ENCODE data around the gene CABP2.
"Not testable (repeated sequence)": the region's sequence is repeated elsewhere in the genome, so short reads cannot be mapped to it uniquely, and the experiment has no call there.

CABP2 gene

DNA sequence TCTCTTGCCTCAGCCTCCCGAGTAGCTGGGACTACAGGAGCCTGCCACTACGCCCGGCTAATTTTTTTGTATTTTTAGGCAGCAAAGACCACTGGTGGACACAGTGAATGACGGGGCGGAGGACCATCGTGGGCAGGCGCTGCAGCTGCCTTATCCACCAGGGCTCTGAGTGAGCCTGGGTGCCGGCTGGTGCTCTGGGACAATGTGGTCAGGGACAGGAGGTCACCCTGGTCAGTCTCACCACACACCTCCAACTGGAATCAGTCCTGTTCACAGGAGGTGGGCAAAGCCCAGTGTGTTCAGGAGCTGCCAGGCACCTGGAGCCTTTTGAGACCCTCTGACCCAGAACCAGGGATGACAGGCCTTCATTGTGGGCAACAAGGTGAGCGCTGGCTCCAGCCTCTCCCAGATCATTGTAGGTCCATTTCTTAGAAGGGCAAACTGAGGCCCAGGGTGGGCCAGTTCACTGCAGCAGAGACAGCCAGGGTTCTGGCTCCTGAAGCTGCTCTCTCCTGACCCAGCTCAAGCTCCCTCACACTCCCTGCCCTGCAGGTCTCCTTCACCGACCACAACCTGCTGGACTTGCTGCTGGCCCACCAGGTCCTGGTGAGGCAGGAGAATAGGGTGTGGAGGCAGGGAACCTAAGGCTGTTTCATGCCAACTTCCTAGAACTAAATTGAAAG is 15.7 kb upstream of the CABP2 start:
- no peak for DNase-seq (ENCODE audit: low read depth in 2 of 2)

DNA sequence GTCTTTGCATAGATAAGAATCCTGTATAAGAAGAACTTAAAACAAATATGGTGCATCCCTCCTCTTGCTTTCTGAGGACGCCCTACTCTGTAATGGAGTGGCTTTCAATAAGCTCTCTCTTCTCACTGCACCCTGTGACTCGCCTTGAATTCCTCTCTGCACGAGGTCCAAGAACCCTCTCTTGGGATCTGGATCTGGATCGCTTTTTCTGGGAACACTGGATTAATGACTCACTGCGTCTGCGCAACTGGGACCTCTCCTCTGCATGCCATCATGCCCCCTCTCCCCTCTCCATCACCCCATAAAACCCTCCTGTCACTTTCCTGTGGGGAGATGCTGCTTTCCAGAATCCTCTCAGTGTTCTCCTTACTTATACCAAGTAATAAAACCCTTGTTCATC is 15.1 kb upstream of the CABP2 start:
- no peak for DNase-seq (ENCODE audit: low read depth in 2 of 2)

DNA sequence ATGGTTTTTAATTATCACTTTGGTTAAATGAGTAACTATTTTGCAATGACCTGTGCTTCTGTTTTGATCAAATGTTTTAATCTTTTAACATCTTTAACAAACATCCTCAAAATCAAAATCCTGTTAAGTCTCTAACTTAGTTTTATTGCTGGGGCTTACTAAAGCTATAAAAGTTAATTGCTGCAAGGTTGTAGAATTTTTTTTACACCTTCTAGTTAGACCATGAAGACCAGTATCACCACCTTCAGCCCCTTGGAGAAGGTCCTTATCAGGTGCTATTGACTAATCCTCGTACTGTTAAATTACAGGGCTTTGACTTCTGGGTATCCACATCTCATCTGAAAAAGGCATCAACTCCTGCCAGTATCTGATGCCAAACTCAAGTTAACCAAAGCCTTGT is 12.3 kb upstream of the CABP2 start:
- no peak for DNase-seq (ENCODE audit: low read depth in 2 of 2)

DNA sequence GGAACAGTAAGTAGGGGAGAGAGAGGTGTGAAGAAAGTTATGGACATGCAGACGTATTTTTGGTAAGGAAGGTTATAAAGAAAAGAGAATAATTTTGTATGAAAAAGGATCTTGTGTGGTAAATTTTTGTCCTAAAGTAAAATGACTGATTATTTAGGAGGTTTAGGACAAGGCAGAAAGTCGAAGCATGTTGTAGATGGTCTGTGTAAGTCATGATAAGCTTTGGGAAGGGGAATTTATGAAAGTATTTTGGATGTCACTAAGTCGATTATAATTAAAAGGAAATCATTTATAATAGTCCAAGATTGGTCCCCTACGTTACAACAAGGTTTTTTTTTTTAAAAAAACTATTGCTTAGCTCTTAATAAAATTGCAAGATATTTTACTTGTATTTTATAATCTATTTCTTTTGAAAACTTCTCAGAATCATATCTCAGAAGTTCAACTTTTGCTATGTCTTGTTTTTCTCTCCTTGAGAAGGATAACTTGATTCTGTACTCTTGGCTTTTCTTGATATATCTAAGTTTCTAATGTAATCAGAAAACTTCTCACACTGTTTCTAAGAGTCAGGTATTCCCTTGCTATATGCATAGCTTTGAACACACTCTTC is 10.9 kb upstream of the CABP2 start:
- DNase-seq (ENCODE audit: low read depth in 2 of 2), result no peak

DNA sequence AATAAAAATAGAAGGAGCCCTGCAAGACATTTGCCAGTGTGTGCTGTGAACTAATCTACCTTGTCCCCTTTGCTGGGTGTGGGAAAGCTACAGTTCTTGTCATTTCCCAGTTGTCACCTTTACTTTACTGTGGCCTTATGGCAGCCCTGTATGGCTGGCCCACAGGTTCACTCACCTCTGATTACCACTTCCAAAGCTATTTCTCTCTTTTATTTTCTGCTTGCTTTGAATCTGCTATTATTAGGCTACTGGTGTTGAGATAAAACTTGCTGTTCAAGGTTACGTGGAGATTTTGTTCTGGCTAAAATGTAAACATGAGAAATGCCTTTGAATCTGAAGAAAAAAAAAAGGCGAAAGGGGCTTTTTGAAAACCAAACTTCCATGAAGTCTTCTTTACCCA is 9.6 kb upstream of the CABP2 start:
- no peak for DNase-seq (ENCODE audit: low read depth in 2 of 2)

DNA sequence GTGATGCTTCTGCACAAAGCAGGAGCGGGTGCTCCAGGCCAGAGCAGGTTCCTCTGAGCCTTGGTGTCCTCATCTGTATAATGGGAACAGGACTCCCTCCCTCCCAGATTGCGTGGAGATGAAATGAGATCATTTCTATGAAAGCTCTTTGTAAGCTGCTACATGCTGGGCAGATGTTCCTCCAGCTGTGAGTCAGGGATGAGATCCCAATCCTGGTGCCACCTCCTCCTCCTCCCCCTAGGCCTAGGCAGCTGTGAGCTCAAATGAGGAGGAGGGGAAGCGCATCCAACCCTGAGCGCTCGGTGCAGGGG is 7.0 kb upstream of the CABP2 start:
- no peak for DNase-seq (ENCODE audit: low read depth in 2 of 2)

DNA sequence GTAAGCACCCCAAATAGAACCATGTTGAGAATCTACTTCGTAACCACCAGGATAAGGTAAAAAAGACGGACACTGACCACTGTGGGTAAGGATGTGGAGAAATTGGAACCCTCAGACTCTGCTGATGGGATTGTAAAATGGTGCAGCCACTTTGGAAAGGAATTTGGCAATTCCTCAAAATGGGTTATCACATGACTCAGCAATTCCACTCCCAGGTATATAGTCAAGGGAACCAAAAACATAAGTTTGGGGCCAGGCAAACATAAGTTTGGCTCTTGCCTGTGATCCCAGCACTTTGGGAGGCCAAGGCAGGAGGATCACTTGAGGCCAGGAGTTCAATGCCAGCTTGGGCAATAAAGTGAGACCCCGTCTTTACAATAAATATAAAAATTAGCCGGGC is 5.1 kb upstream of the CABP2 start:
- no peak for DNase-seq (ENCODE audit: low read depth in 2 of 2)

DNA sequence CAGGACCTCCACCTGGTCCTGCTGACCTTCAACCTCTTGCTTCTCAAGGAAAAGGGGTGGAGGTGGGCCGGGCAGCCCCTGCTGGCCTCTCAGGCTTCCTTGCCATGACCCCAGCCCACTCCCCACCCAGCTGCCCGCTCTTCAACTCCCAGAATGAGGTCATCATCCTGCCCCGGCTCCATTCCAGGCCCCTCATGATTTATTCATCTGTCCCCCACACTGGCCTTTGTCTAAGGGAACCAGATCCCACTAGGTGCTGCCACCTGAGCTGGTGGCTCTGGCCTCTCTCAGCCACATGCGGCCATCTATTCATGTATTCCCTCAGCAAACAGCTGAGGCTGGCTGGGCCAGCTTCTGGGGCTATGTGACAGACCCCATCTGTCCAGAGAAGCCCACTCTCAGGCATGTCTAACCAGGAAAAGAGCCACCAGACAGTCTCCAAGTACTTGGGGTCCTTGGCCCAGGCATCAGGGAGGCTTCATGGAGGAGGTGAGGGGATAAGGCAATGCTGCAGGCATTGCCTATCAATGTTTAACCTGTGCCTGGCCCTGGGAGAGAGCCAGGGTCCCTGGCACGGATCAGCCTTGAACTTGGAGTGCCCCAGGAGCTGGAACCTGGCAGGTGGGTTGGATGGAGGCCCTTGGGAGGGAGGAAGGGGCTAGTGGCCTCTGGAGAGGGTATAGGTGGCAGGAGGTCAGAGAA is 2.2 kb upstream of the CABP2 start:
- DNase-seq (ENCODE audit: low read depth in 2 of 2), result no peak

DNA sequence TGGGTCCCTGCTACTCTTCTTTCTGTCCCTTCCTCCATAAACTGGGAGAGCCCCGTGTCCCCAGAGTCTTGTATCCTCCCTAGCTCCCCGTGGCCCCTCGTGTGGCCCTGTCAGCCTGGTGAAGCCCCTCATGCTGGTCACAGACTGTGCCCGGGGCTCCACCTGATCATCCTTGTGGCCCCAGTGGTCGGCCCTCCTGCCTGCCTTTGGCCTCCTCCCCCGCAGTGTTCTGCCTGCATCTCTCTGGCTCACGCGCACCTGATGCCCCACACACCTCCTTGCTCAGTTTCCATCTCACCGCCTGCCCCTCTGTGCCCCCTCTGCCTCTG is 1.2 kb upstream of the CABP2 start:
- no peak for DNase-seq (ENCODE audit: low read depth in 2 of 2)

DNA sequence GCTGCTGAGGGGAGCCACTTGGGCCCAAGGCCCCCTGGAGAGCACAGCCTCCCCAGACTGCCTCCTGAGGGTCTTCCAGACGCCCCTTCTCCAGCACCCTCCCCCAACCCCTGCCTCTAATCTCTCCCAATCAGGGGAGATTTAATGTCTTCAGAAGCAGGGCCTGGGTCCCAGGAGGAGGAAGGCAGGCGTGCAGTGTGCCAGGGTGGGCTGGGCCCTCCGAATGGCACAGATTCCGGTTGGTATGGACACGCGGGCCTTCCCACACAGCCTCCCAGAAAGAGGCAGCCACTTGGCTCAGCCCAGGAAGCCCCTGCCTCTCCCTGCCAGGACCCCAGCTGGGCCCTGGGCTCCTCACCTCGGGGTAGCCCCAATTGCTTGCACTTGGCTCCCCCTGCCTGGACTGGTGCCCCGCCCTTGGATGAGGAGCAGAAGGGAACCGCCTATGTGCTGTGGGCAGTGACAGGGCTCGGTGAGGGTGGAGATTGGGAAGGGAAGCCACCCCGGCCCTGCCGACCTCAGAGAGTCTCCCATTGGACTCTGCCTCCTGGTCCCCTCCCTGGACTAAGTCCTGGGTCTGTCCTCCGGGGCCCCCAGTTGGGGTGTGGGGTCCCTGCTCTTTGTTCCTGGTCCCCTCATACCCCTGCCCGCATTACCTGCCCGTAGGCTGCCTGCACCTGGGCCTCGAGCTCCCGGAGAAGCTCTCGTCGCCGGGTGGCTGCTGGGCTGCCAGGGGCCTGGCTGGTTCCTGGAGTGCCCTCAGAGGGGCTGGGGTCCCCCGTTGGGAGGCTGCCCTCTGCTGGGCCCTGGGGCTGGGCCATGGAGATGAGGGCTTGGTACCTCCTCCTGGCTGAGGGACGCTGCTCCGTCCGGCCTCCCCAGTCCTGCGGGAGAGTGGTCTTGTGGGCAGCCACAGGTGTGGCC is 572 bp upstream of the CABP2 start:
- no peak for DNase-seq (ENCODE audit: low read depth in 2 of 2)

DNA sequence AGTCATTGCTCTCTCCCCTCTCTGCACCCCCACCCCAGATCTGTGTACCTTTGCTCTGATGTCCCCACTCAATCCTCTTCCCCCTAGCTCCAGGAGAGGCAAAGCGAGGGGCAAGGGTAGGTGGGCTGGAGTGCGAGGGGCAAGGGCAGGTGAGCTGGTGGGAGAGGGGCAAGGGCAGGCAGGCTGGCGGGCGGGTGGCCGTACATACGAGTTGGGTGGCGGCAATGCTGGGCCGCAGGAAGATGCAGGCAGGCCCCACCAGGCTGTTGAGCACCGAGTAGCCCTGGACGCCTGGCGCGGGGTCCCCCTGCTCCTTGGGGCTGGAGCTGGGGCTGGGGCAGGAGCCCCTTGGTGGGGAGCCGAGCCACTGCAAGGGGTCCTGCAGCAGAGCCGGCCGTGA is 908 bp downstream of the CABP2 start:
- DNase-seq (ENCODE audit: low read depth in 2 of 2), result no peak

DNA sequence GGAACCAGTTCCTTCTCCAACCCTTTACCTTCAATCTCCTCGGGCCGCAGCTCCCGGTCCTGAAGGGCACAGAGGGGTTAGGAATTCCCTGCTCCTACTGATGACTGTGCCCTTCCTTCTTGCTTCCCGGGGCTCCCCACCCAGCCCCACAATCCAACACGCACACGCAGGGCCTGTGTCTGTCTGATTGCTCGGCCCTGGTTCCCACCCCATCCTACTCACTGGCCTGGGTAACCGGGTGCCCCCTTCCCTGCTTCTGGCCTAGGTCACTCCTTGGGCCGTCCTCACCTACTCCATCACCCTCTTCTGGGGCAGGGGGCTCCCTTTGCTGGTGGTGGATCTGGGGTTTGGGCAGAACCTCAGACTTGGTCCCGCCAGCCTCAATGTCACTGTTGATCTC is 1.3 kb downstream of the CABP2 start:
- no peak for DNase-seq (ENCODE audit: low read depth in 2 of 2)

DNA sequence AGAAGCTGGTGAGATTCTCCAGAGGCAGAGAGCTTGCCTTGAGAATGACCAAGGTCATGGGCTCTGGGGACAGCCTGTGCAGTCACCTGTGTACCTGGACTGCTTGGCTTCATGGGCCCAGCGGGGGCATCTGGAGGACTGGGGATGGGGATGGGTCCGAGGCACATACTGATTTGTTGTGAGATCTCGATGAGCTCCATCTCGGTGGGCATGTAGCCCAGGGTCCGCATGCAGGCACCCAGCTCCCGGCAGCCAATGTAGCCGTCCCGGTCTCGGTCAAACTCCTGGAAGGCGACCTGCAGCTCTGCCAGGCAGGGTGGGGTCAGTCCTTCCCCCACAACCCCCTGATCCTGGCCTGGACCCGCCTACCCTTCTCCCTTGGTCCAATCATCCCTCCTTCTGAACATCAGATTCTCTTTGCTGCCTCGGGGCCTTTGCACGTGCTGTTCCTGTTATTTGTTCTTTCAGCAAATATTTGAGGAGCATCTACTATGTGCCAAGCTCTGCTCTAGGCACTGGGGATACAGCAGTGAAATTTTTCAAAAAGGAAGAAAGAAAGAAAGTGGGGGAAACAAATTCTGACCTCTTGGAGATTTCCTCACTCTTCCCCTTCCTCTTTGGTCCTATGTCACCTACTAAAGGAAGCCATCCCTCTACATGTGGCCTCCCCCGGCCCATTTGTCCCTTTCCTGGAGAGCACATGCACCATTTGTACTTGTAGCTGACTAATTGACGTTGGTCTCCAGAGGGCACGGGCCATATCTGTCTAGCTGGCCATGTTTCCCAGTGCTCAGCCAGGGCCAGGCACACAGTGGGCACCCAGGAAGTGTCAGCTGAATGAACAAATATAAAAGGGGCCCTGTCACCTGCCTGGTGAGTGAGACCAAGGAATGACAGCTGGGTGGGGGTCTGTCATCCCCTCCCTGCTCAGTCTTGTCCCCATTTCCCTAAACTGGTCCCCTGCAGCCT is 2.1 kb downstream of the CABP2 start:
- no peak for DNase-seq (ENCODE audit: low read depth in 2 of 2)

DNA sequence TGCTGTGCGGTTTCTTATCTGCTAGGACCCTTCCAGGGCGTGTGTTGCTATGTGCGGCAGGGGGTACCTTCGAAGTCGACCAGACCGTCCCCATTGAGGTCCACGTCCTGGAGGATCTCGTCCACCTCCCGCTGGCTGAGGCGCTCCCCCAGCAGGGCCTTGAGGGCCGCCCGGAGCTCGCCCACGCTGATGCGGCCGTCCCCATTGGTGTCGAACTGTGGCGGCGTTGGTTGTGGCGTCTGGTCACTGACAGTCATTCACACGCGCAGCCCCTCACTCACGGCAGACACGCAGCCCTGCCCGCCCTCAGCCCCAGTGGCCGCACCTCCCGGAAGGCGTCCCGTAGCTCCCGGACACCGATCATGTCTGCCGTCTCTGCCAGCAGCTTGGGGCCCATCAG is 3.5 kb downstream of the CABP2 start:
- DNase-seq (ENCODE audit: low read depth in 2 of 2), result no peak

DNA sequence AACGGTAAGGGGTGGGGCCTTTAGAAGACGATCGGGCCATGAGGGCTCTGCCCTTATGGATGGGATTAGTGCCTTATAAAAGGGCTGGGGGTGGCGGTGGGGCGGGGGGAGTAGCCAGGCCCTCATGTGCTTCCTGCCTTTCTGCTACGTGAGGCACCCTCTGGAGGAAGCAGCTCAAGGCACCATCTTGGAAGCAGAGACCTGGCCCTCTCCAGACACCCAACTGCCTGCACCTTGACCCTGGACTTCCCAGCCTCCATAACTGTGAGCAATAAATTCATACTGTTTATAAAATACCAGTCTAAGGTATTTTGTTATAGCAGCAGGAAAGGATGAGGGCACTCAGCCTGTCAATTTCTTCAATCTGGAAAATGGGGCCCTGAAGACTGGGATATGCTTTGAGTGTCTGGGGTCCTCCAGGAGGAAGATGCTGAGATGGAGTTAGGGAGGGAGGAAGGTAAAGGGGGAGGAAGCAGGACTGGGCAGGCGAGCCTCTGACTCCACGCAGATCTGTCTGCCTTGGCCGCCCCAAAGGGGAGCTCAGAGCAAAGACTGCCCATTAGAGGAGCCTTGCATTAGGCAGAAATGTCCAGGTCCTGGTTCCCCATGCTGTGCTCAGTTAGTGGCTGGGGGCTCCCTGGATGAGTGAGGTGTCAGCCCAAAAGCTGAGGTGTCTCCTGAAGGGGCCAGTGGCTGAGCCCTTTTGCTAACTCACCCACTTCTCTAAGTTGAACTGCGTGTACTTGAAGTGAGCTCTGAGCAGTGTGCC is 5.3 kb downstream of the CABP2 start:
- no peak for DNase-seq (ENCODE audit: low read depth in 2 of 2)

DNA sequence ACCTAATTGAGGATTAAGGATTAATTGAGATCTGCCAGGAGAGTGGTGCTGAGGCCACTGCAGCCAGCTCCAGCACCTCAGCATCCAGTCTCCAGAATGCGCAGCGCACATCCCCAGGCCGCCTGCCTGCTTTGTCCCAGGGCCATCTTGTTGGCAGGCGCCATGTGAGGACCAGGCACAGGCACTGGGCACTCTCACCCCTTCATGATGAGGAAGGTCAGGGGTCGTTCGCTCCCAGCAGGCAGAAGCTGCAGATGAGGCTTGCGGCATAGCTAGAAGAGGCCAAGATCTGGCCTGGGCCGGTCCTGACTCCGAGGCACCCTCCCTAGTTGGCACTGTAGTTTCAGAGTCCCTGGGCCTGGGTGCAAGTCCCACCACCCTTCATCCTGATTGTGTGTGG is 6.4 kb downstream of the CABP2 start:
- no peak for DNase-seq (ENCODE audit: low read depth in 2 of 2)

DNA sequence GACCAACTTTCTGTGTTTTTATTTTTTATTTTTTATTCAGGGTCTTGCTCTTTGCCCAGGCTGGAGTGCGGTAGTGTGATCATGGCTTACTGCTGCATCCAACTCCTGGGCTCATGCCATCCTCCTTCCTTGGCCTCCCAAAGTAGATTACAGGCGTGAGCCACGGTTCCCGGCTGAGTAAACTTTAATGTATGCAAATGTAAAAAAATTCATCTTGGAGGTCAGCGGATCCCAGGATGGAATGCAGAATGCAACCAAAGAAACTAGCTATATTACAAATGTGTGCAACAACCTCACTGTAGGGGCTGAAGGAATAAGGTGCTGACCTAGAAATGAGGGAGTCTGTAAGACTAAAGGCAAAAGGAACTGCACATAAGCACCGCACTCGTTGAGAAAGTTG is 9.1 kb downstream of the CABP2 start:
- DNase-seq (ENCODE audit: low read depth in 2 of 2), result no peak

DNA sequence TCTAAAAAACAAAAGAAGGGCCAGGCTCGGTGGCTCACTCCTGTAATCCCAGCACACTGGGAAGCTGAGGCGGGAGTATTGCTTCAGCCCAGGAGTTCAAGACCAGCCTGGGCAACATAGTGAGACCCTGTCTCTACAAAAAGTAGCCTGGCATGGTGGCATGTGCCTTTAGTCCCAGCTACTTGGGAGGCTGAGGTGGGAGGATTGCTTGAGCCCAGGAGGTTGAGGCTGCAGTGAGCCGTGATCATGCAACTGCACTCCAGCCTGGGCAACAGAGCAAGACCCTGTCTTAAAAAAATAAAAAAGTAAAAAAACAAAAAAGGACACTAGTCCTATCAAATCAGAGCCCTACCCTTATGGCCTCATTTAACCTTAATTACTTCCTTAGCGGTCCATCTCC is 11.7 kb downstream of the CABP2 start:
- DNase-seq (ENCODE audit: low read depth in 2 of 2), result not testable (repeated sequence)

DNA sequence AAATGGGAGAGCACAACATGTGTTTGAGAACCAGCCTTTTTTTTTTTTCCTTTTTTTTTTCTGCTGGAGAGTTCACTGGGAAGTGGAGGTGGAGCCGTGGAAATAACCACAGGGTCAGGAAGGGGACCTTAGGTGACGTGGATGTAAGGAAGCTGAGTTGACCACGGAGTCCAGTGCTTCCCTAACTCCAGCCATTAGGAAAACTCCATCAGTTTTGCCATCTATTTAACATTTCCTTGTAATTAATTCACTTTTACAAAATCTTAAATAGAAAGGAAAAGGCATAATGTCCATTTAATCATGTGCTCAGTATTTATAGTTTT is 13.3 kb downstream of the CABP2 start:
- no peak for DNase-seq (ENCODE audit: low read depth in 2 of 2)

DNA sequence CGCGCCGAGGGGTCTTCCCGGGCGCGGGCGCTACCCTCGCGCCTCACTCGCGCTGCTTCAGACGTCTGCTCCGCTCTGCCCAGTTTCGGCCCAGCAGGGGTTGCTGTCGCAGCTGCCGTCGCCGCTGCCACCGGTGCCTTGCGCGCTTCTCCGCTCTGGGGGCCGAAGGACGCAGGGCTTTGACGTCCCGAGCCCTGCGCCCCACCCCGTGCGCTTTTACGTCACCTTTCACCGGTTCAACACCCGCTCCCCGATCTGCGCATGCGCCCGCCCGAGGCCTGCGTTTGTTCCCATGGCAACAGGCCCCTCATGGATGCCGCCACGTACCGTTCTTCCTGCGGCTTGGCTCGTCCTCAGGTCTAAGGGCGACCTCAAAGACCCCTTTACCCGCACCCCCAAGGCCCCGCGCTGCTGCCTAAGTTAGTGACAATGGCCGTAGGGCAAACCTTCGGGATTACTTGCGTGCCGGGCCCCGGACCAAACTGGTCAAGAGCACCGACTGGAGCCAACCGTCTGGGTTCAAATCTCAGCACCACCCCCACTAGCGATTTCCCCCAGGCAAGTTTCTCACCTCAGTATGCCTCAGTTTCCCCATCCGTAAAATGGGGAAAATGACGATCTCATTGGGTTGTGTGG is 14.6 kb downstream of the CABP2 start:
- DNase-seq (ENCODE audit: low read depth in 2 of 2), result peak; percentile 99

Measured in stimulated activated CD4-positive, alpha-beta T cell treated with anti-CD3 and anti-CD28 coated beads, Interleukin-1b, Interleukin-23, amount 100 ng/mL, for 4 hours (primary cell).